HEK293 (cell line): ENCODE measurements around the gene RABEPK.

ENCODE experiments used
- ATF2 ChIP-seq: fragments of 450-650 bp; formaldehyde crosslinking; IDR thresholded peaks from 2 replicates; pipeline ENCODE4 v1.5.1; 2016; ENCODE audit warnings: missing biosample characterization, missing genetic modification characterization, low read depth
- CTCF ChIP-seq: fragments of 450-650 bp; formaldehyde crosslinking; IDR thresholded peaks from 2 replicates; pipeline ENCODE4 v1.5.1; 2016; ENCODE audit warnings: missing biosample characterization, missing genetic modification characterization
- KLF1 ChIP-seq: fragments of 450-650 bp; formaldehyde crosslinking; IDR thresholded peaks from 2 replicates; pipeline ENCODE4 v1.5.1; 2016; ENCODE audit warnings: missing biosample characterization, missing genetic modification characterization
- MEIS1 ChIP-seq: sonication (generic); formaldehyde crosslinking; IDR thresholded peaks from 2 replicates; pipeline ENCODE4 v1.8.1; 2022; ENCODE audit warnings: missing genetic modification reagents, mild to moderate bottlenecking, borderline replicate concordance
- TRIM28 ChIP-seq: IDR thresholded peaks from 2 replicates; pipeline ENCODE4 v1.6.1; 2011; ENCODE audit warnings: low read length, control low read depth, borderline replicate concordance
- YY1 ChIP-seq: fragments of 450-650 bp; formaldehyde crosslinking; IDR thresholded peaks from 2 replicates; pipeline ENCODE4 v1.5.1; 2018; ENCODE audit warnings: missing biosample characterization, missing genetic modification characterization
- ZBTB1 ChIP-seq: fragments of 450-650 bp; formaldehyde crosslinking; IDR thresholded peaks from 2 replicates; pipeline ENCODE4 v1.5.1; 2016; ENCODE audit warnings: missing biosample characterization, missing genetic modification characterization
- ZBTB21 ChIP-seq: fragments of 450-650 bp; formaldehyde crosslinking; IDR thresholded peaks from 2 replicates; pipeline ENCODE4 v1.5.1; 2017; ENCODE audit warnings: missing biosample characterization, missing genetic modification characterization
- ZBTB48 ChIP-seq: fragments of 450-650 bp; formaldehyde crosslinking; IDR thresholded peaks from 2 replicates; pipeline ENCODE4 v1.5.1; 2016; ENCODE audit warnings: missing biosample characterization, missing genetic modification characterization
- ZFP3 ChIP-seq: fragments of 450-650 bp; formaldehyde crosslinking; IDR thresholded peaks from 2 replicates; pipeline ENCODE4 v1.5.1; 2016; ENCODE audit warnings: low read depth, missing biosample characterization, missing genetic modification characterization
- ZNF146 ChIP-seq: fragments of 450-650 bp; formaldehyde crosslinking; IDR thresholded peaks from 2 replicates; pipeline ENCODE4 v1.5.1; 2016; ENCODE audit warnings: missing biosample characterization, missing genetic modification characterization
- ZNF302 ChIP-seq: fragments of 450-650 bp; formaldehyde crosslinking; IDR thresholded peaks from 2 replicates; pipeline ENCODE4 v1.5.1; 2016; ENCODE audit warnings: missing biosample characterization, missing genetic modification characterization, low read depth
- ZNF571 ChIP-seq: fragments of 450-650 bp; formaldehyde crosslinking; IDR thresholded peaks from 2 replicates; pipeline ENCODE4 v1.5.0; 2017; ENCODE audit warnings: missing biosample characterization, missing genetic modification characterization
- ZNF776 ChIP-seq: fragments of 450-650 bp; formaldehyde crosslinking; IDR thresholded peaks from 2 replicates; pipeline ENCODE4 v1.5.0; 2017; ENCODE audit warnings: missing biosample characterization, missing genetic modification characterization, borderline replicate concordance

GRCh38 chr9:125153712-125154367 is 46.5 kb upstream of the RABEPK start:
- TF ChIP-seq ZBTB48 (no peak), ZFP3 (tag by site-specific recombination) (no peak), TRIM28 (no peak), ZNF776 (tag by site-specific recombination) (no peak), MEIS1 (CRISPR knock-in tag) (no peak), ZBTB21 (tag by site-specific recombination) (no peak), ZNF146 (tag by site-specific recombination) (no peak), YY1 (tag by site-specific recombination) (no peak), CTCF (tag by site-specific recombination) (no peak), ZNF302 (no peak), ZBTB1 (tag by site-specific recombination) (no peak), ATF2 (tag by site-specific recombination) (no peak), ZNF571 (tag by site-specific recombination) (no peak), KLF1 (tag by site-specific recombination) (no peak)
